Liver (tissue), 9 donors: ENCODE results near the gene PLIN3. TPM values are rescaled to one million over a fixed set of nuclear protein-coding genes. Genes with fewer than 3 reads are reported as not detected.

ENCODE experiments used
- DNase-seq: peaks from one replicate; pipeline ENCODE4 v3.0.0-alpha.2; 2017; ENCODE audit warnings: low spot score
- H3K27ac ChIP-seq, 2 donors: one replicate each; pipeline ENCODE4 v1.7.0; 2013; ENCODE audit warnings: inconsistent platforms in 2 of 2, low read length in 2 of 2, control low read depth in 1 of 2, low read depth in 1 of 2, mild to moderate bottlenecking in 1 of 2
- H3K27me3 ChIP-seq, 4 donors: one replicate each; pipeline versions ENCODE4 v1.6.1 to v1.7.0; 2013; ENCODE audit warnings: low read length in 3 of 4, inconsistent platforms in 1 of 4, mild to moderate bottlenecking in 1 of 4, moderate library complexity in 1 of 4; ENCODE audit not compliant: control insufficient read depth in 4 of 4, insufficient read depth in 4 of 4
- H3K36me3 ChIP-seq, 4 donors: one replicate each; pipeline versions ENCODE4 v1.6.1 to v1.7.0; 2013; ENCODE audit warnings: low read length in 3 of 4, mild to moderate bottlenecking in 3 of 4, low read depth in 1 of 4, moderate library complexity in 1 of 4; ENCODE audit not compliant: control insufficient read depth in 4 of 4, insufficient read depth in 3 of 4
- H3K4me1 ChIP-seq, 4 donors: one replicate each; pipeline versions ENCODE4 v1.6.1 to v1.7.0; 2013; ENCODE audit warnings: low read length in 3 of 4, mild to moderate bottlenecking in 3 of 4, moderate library complexity in 1 of 4; ENCODE audit not compliant: control insufficient read depth in 4 of 4, insufficient read depth in 4 of 4
- H3K4me3 ChIP-seq, 3 donors: one replicate each; pipeline versions ENCODE4 v1.6.1 to v1.7.0; 2013; ENCODE audit warnings: low read length in 3 of 3, control low read depth in 1 of 3, low read depth in 1 of 3, mild to moderate bottlenecking in 1 of 3
- H3K9ac ChIP-seq, 2 donors: one replicate each; pipeline ENCODE4 v1.7.0; 2013; ENCODE audit warnings: low read length in 2 of 2, mild to moderate bottlenecking in 2 of 2, moderate library complexity in 2 of 2, control low read depth in 1 of 2, low read depth in 1 of 2
- H3K9me3 ChIP-seq, 4 donors: one replicate each; pipeline versions ENCODE4 v1.6.1 to v1.7.0; 2013; ENCODE audit warnings: low read length in 3 of 4; ENCODE audit not compliant: control insufficient read depth in 4 of 4
- EGR1 ChIP-seq, 2 donors: IDR thresholded peaks; 2 replicates each; pipeline ENCODE4 v1.6.1; 2016 to 2018; ENCODE audit warnings: antibody characterized with exemption in 2 of 2, low read depth in 2 of 2
- FOXA1 ChIP-seq: IDR thresholded peaks from 2 replicates; pipeline ENCODE4 v1.6.1; 2016; ENCODE audit warnings: antibody characterized with exemption
- GABPA ChIP-seq, 2 donors: IDR thresholded peaks in 1 of 2; conservative IDR thresholded peaks in 1 of 2; 2 replicates each; pipeline ENCODE4 v1.6.1; 2016; ENCODE audit warnings: antibody characterized with exemption in 2 of 2, mild to moderate bottlenecking in 1 of 2, moderate library complexity in 1 of 2
- HNF4A ChIP-seq, 2 donors: conservative IDR thresholded peaks; 2 replicates each; pipeline ENCODE4 v1.6.1; 2016; ENCODE audit warnings: antibody characterized with exemption in 2 of 2, mild to moderate bottlenecking in 2 of 2
- HNF4G ChIP-seq: IDR thresholded peaks from 2 replicates; pipeline ENCODE4 v1.6.1; 2016; ENCODE audit warnings: antibody characterized with exemption
- RAD21 ChIP-seq, 2 donors: IDR thresholded peaks; 2 replicates each; pipeline ENCODE4 v1.6.1; 2016; ENCODE audit warnings: antibody characterized with exemption in 2 of 2, mild to moderate bottlenecking in 2 of 2
- RXRA ChIP-seq, 2 donors: IDR thresholded peaks; 2 replicates each; pipeline ENCODE4 v1.6.1; 2017 to 2018; ENCODE audit warnings: antibody characterized with exemption in 2 of 2, mild to moderate bottlenecking in 1 of 2
- SP1 ChIP-seq: IDR thresholded peaks from 2 replicates; pipeline ENCODE4 v1.6.1; 2018; ENCODE audit warnings: antibody characterized with exemption, mild to moderate bottlenecking
- TAF1 ChIP-seq: conservative IDR thresholded peaks from 2 replicates; pipeline ENCODE4 v1.6.1; 2016; ENCODE audit warnings: antibody characterized with exemption, mild to moderate bottlenecking
- YY1 ChIP-seq: IDR thresholded peaks from 2 replicates; pipeline ENCODE4 v1.6.1; 2016; ENCODE audit warnings: antibody characterized with exemption, mild to moderate bottlenecking
- WGBS: extraction: QIAGEN DNeasy Blood & Tissue Kit; methylation state at CpG from one replicate; pipeline ENCODE4 v1.1.7; 2013; 5-methylcytosine and 5-hydroxymethylcytosine counted together
- polyA plus RNA-seq, 2 donors: library from polyadenylated mRNA; stranded (reverse) in 1 of 2; unstranded in 1 of 2; fragments of 200-250 nt in 1 of 2; fragments of >200 nt in 1 of 2; fragmentation: Nextera tagmentation in 1 of 2; extraction: Ambion mirVana in 1 of 2; gene quantifications; one replicate each; pipeline versions ENCODE4 v1.2.1 to v1.2.3, GENCODE V29; 2013 to 2015
- total RNA-seq, 2 donors: library from RNA; depleted of rRNA; stranded (reverse); fragments of >200 nt; gene quantifications; one replicate each; pipeline ENCODE4 v1.2.3, GENCODE V29; 2014
- TF ChIP-seq, protein P1 (sequence below): fragments of 150-350 bp; IDR thresholded peaks from 2 replicates; pipeline ENCODE4 v1.5.1; 2017; ENCODE audit warnings: improper control_type of control experiment, low read depth, low read length; ENCODE audit not compliant: missing input control
- TF ChIP-seq, protein P2 (sequence below): IDR thresholded peaks from 2 replicates; pipeline ENCODE4 v1.6.1; 2016; ENCODE audit warnings: antibody characterized with exemption, mild to moderate bottlenecking
- TF ChIP-seq, protein P3 (sequence below): IDR thresholded peaks from 2 replicates; pipeline ENCODE4 v1.6.1; 2016; ENCODE audit warnings: antibody characterized with exemption
- donor health status: healthy.
- donor health status: healthy.
- donor health status: healthy.
- donor health status: healthy.
- donor health status: healthy.

PLIN3 gene
- total and polyA plus RNA-seq, 4 donors, result 16.9 to 30.2 (median 20.7) TPM

DNA sequence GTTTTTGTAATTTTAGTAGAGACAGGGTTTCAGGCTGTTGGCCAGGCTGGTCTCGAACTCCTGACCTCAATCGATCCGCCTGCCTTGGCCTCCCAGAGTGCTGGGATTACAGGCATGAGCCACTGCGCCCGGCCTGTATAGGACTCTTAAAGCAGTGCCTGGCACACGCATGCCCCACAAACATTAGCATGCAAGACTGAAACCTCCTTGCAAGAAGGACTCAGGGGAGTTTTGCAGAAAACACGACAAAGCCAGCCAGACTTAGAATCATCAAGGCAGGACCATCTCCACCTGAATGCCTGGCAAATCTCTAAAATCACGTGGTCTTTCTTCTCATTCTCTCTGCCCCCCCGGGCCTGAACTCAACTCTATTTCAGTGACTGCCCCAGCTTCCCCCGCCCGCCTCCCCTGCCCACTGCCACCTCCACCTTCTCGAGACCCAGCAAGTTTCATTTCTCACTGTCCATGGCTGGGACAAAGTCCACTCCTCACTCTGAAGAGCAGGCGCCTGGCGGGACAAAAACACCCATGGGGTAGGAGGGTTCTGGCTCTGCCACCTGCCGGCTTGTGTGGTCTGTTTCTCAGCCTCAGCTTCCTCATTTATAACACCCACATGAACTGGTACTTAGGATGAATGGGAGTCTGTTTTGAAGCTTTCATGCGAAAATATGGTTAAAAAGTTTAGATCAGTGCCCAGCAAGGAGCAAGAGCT, 38.3 kb downstream of the PLIN3 start:
- peak in 1 of 2 donors; percentile 15 for TF ChIP-seq RXRA (IDR thresholded peaks at IDR 0.05)
- TF ChIP-seq TAF1, result no peak
- peak; percentile 56 for TF ChIP-seq HNF4G
- TF ChIP-seq SP1, result peak; percentile 39
- no peak for TF ChIP-seq EGR1 (IDR thresholded peaks at IDR 0.05; ENCODE audit: low read depth in 2 of 2)
- TF ChIP-seq YY1, result peak; percentile 28
- no peak for TF ChIP-seq GABPA (IDR thresholded peaks at IDR 0.05 in 1 of 2, conservative IDR thresholded peaks at IDR 0.05 in 1 of 2)
- TF ChIP-seq HNF4A (conservative IDR thresholded peaks at IDR 0.05), result peak; percentile 73 to 74
- TF ChIP-seq, protein P1, sequence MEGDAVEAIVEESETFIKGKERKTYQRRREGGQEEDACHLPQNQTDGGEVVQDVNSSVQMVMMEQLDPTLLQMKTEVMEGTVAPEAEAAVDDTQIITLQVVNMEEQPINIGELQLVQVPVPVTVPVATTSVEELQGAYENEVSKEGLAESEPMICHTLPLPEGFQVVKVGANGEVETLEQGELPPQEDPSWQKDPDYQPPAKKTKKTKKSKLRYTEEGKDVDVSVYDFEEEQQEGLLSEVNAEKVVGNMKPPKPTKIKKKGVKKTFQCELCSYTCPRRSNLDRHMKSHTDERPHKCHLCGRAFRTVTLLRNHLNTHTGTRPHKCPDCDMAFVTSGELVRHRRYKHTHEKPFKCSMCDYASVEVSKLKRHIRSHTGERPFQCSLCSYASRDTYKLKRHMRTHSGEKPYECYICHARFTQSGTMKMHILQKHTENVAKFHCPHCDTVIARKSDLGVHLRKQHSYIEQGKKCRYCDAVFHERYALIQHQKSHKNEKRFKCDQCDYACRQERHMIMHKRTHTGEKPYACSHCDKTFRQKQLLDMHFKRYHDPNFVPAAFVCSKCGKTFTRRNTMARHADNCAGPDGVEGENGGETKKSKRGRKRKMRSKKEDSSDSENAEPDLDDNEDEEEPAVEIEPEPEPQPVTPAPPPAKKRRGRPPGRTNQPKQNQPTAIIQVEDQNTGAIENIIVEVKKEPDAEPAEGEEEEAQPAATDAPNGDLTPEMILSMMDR, result peak; percentile 25
- TF ChIP-seq RAD21 (IDR thresholded peaks at IDR 0.05), result peak; percentile 17 to 62

DNA sequence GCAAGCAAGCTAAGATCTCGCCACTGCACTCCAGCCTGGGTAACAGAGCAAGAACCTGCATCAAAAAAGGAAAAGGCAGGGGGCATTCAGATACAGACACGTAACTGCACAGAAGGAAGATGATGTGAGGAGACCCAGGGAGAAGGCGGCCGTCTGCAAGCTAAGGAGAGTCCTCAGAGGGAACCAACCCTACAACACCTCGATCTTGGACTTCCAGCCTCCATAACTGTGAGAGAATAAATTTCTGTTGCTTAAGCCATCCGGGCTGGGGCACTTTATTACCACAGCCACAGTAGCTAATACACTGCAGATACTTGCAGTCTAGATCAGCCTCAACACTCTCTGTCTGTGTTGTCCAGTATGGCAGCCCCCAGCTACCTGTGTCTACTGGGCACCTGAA, 43.9 kb downstream of the PLIN3 start:
- WGBS, result 82% methylated on average over 6 of the region's 6 CpGs
- peaks cover 0 to 3% (median 1%) of the 10 kb centered on the region in 4 donors for H3K36me3 ChIP-seq
- DNase-seq, result no peak

More for the DNA sequence above, 38.3 kb downstream of the PLIN3 start:
- no peaks in the 10 kb centered on the region for H3K9me3 ChIP-seq
- peak overlapping the region; percentile 50 to 54 for H3K9ac ChIP-seq
- 23% methylated on average over 16 of the region's 16 CpGs for WGBS
- peak overlapping the region in 2 of 3 donors; percentile 24 to 44 for H3K4me3 ChIP-seq
- DNase-seq, result no peak
- peaks cover 8 to 39% (median 23%) of the 10 kb centered on the region in 4 donors for H3K4me1 ChIP-seq
- H3K27ac ChIP-seq, result peak overlapping the region; percentile 97 to 98
- no peaks in the 10 kb centered on the region for H3K27me3 ChIP-seq
- H3K36me3 ChIP-seq, result no peaks in the 10 kb centered on the region

More for the DNA sequence above, 43.9 kb downstream of the PLIN3 start:
- Histone ChIP-seq H3K27ac (no peak overlapping the region), H3K27me3 (no peaks in the 10 kb centered on the region), H3K9ac (no peak overlapping the region), H3K4me1 (peaks cover 6 to 11% (median 9%) of the 10 kb centered on the region in 4 donors), H3K9me3 (no peaks in the 10 kb centered on the region), H3K4me3 (no peak overlapping the region)
- TF ChIP-seq, protein P2, sequence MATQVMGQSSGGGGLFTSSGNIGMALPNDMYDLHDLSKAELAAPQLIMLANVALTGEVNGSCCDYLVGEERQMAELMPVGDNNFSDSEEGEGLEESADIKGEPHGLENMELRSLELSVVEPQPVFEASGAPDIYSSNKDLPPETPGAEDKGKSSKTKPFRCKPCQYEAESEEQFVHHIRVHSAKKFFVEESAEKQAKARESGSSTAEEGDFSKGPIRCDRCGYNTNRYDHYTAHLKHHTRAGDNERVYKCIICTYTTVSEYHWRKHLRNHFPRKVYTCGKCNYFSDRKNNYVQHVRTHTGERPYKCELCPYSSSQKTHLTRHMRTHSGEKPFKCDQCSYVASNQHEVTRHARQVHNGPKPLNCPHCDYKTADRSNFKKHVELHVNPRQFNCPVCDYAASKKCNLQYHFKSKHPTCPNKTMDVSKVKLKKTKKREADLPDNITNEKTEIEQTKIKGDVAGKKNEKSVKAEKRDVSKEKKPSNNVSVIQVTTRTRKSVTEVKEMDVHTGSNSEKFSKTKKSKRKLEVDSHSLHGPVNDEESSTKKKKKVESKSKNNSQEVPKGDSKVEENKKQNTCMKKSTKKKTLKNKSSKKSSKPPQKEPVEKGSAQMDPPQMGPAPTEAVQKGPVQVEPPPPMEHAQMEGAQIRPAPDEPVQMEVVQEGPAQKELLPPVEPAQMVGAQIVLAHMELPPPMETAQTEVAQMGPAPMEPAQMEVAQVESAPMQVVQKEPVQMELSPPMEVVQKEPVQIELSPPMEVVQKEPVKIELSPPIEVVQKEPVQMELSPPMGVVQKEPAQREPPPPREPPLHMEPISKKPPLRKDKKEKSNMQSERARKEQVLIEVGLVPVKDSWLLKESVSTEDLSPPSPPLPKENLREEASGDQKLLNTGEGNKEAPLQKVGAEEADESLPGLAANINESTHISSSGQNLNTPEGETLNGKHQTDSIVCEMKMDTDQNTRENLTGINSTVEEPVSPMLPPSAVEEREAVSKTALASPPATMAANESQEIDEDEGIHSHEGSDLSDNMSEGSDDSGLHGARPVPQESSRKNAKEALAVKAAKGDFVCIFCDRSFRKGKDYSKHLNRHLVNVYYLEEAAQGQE, result no peak
- TF ChIP-seq HNF4A (conservative IDR thresholded peaks at IDR 0.05), result no peak
- no peak for TF ChIP-seq FOXA1
- TF ChIP-seq, protein P3, sequence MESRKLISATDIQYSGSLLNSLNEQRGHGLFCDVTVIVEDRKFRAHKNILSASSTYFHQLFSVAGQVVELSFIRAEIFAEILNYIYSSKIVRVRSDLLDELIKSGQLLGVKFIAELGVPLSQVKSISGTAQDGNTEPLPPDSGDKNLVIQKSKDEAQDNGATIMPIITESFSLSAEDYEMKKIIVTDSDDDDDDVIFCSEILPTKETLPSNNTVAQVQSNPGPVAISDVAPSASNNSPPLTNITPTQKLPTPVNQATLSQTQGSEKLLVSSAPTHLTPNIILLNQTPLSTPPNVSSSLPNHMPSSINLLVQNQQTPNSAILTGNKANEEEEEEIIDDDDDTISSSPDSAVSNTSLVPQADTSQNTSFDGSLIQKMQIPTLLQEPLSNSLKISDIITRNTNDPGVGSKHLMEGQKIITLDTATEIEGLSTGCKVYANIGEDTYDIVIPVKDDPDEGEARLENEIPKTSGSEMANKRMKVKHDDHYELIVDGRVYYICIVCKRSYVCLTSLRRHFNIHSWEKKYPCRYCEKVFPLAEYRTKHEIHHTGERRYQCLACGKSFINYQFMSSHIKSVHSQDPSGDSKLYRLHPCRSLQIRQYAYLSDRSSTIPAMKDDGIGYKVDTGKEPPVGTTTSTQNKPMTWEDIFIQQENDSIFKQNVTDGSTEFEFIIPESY, result no peak
- TF ChIP-seq, protein P1, result no peak
- no peak for TF ChIP-seq EGR1 (IDR thresholded peaks at IDR 0.05; ENCODE audit: low read depth in 2 of 2)
- TF ChIP-seq RXRA (IDR thresholded peaks at IDR 0.05), result no peak
- no peak for TF ChIP-seq GABPA (IDR thresholded peaks at IDR 0.05 in 1 of 2, conservative IDR thresholded peaks at IDR 0.05 in 1 of 2)
- TF ChIP-seq YY1, result no peak
- TF ChIP-seq HNF4G, result no peak
